Occipital lobe (tissue), 2 donors: ENCODE measurements around the gene ACAP2. TPM values are rescaled to one million over a fixed set of nuclear protein-coding genes. Genes with fewer than 3 reads are reported as not detected.
"Not testable (repeated sequence)": the region's sequence is repeated elsewhere in the genome, so short reads cannot be mapped to it uniquely, and the experiment has no call there.

Source experiments
- DNase-seq: peaks from one replicate; lab custom pipeline; 2025; lab: John Stamatoyannopoulos, UW
- total RNA-seq: library from RNA; depleted of rRNA; stranded (reverse); fragments of >200 nt; gene quantifications from one replicate; pipeline ENCODE4 v1.2.3, GENCODE V29; 2014

Gene ACAP2
- total RNA-seq, 1 donor from 2014 or later, result 199 TPM

DNA sequence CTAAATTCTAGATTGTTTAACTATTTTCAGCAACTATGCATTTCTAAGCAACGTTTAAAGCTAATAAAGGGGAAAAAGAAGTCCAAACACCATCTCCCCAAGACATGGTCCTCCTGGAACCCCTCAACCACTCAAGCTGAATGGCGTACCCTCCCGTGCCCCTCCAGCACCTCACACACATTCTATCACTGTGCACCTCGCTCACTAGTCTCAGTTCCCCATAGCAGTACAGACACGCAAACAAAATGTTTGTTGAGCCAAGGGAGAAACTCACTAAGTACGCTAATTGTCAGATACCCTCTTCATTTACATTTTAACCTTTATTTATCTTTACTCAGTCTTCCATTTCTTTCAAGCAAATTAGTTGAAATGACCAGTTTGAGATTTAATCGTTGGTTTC lies 48.8 kb downstream of the ACAP2 start:
- no peak for DNase-seq

DNA sequence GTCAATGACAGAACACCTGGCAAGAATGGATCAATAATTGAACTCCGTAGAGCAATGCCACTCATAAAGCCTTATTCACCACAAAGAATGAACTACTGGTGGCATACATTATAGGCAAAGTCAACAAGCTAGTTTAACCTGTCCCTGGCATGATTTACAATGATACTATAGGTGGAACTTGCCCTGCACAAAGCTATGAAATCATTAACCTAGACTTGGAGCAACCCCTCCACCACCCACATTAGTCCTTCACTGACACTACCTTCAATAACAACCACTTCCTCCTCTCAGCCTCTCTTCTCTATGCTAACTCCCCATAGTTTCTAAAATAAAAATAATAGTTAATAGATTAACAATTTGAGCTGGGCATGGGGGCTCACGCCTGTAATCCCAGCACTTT lies 54.4 kb downstream of the ACAP2 start:
- no peak for DNase-seq

DNA sequence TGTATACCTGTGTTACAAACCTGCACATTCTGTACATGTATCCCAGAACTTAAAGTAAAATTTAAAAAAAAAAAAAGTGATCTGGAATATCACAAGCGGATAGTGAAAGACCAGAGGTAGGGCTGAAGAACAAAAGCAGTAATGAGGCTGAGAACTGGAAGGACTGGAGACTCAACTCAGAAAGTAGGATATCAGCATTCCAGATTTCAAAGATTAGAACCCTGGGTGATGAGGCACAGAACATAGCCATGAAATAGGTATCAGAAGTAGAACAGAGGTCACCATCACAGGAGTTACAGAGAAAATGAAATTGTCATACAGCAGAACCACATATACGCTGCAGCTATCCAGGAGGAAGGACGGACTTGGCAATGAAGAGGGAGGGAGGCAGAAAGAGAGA lies 56.1 kb downstream of the ACAP2 start:
- DNase-seq, result no peak

DNA sequence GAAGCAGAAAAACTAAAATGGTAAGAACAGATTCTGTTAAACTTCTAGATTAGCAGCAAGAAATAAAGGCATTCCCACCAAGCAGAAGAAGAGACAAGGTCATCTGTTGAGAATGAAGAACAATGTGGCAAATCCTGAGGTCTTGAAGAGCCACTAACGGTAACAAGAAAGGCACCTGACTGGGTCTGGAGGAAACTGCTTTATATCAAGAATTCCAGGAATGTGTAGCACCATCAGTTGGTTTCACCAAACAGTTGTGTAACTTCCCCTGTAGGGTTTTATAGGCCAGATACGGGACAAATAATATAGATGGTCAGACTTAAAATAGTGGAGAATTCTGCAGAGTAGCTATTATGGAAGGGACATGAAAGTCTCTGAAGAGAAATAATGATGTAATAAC lies 57.3 kb downstream of the ACAP2 start:
- DNase-seq, result no peak

GRCh38 chr3:195384952-195385351 lies 57.9 kb downstream of the ACAP2 start:
- DNase-seq, result no peak

GRCh38 chr3:195372220-195372619 lies 70.6 kb downstream of the ACAP2 start:
- DNase-seq, result no peak

DNA sequence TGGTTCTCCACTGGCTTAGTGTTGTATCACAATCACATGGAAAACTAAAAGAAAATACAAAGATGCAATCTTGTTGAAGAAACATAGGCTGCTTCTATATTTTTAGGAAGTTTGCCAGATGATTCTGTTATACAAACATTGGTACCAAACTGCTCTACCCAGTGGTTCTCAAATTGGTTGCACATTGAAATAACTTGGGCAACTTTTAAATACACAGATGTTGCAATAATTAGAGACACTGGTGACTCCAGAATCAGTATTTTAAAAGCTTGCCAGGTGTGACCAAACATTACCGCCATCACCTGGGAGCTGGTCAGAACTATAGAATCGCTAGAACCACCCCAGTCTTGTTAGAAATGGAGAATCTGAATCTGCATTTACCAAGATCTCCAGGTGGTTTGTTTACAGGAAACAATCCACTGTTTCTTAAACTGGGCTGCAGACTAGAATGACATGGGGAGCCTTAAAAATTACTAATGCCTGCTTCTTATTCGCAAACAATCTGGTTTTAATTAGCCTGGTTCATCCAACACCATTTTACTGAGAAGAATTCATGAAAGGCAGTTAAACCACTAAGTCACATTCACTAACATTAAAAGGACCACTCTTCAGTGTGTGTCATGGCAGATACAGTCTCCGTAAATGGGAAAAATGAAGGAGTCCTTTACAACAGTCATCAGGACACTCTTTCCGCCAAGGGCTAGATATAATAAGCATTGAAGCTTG lies 76.5 kb downstream of the ACAP2 start:
- no peak for DNase-seq

GRCh38 chr3:195365371-195365770 lies 77.4 kb downstream of the ACAP2 start:
- DNase-seq, result no peak

- DNase-seq, result not testable (repeated sequence)
Measured at GRCh38 chr3:195357797-195358196, 85.0 kb downstream of the ACAP2 start.

DNA sequence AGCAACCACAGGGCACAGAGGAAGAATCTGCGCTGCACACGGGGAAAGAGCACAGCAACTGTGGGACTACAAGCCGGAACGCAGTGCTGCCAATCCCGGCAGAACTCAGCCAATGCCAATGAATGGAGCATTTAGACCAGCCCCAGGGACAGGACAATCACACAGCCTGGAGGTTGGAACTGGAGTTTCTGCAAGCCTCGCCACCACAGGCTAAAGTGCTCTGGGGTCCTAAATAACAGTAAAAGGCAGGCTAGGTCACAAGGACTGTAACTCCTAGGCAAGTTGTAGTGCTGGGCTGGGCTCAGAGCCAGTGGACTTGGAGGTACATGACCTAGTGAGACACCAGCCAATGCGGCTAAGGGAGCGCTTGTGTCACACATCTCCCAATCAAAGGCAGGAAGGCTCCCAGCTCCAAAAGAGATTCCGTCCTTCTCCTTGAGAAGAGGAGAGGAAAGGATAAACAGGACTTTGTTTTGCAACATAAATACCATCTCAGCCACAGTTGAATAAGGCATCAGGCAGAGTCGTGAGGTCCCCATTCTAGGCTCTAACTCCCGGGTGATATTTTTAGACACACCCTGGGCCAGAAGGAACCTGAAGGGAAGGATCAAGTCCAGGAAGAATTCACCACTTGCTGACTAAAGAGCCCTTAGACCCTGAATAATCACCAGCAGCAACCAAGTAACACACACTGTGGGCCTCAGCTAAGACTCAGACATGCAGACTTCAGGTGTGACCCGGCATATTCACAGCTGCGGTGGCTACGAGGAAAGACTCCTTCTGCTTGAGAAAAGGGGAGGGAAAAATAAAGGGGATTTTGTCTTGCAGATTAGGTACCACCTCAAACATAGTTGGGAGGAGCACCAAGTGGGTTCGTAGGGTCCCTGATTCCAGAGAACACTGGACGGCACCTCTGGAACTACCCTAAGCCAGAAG lies 86.4 kb downstream of the ACAP2 start:
- DNase-seq, result peak; percentile 11

- DNase-seq, result not testable (repeated sequence)
Measured at GRCh38 chr3:195354009-195354408, 88.8 kb downstream of the ACAP2 start.

GRCh38 chr3:195352895-195353488 lies 89.8 kb downstream of the ACAP2 start:
- DNase-seq, result no peak

DNA sequence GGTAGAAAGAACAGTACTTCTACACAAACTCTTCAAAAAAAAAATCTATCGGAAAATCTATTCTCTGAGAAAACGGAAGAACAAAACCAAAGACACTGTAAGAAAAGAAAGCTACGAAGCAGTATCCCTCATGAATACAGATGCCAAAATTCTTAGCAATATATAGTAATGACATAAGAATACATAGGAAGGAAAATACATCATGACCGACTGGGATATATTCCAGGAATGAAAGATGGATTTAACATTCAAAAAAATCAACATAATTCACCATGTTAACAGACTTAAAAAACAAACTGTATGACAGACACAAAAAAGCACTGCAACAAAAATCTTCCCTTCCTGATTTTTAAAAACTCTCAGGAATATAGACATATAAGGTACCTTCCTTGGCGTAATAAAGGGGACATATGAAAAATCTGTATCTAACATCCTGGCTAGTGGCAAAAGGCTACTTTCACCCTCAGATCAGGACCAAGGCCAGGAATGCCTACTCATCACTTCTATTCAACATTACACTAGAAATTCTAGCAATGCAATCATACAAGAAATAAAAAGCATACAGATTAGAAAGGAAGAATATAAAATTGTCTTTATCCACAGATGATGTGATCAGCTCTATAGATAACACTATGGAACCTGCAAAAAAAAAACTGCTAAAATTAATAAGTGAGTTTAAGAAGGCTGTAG lies 94.2 kb downstream of the ACAP2 start:
- no peak for DNase-seq

- DNase-seq, result no peak
Measured at GRCh38 chr3:195337747-195338146, 105.1 kb downstream of the ACAP2 start.

DNA sequence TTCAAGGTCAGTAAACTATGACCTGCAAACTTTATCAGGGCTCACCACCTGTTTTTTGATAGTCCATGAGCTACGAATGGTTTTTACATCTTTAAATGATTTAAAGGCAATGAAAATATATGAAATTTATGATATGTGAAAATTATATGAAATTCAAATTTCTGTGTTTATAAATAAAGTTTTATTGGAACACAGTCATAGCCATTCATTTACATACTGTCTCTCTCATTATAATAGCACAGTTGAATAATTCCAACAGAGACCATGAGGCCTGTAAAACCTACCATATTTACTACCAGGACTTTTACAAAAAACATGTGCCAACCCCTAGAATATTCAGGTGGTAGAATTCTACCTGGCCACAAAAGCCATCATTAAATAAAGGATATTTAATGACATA lies 107.9 kb downstream of the ACAP2 start:
- DNase-seq, result no peak

GRCh38 chr3:195319060-195319459 lies 123.8 kb downstream of the ACAP2 start:
- no peak for DNase-seq

- DNase-seq, result no peak
Measured at GRCh38 chr3:195312714-195313113, 130.1 kb downstream of the ACAP2 start.

- no peak for DNase-seq
Measured at GRCh38 chr3:195307711-195308110, 135.1 kb downstream of the ACAP2 start.

- no peak for DNase-seq
Measured at GRCh38 chr3:195306369-195306768, 136.5 kb downstream of the ACAP2 start.

- no peak for DNase-seq
Measured at GRCh38 chr3:195302431-195302830, 140.4 kb downstream of the ACAP2 start.

GRCh38 chr3:195297446-195297845 lies 145.4 kb downstream of the ACAP2 start:
- no peak for DNase-seq

- no peak for DNase-seq
Measured at GRCh38 chr3:195296662-195297061, 146.2 kb downstream of the ACAP2 start.
